Body of pancreas (tissue), 4 donors: ENCODE measurements around the gene MFAP5. TPM values are rescaled to one million over a fixed set of nuclear protein-coding genes. Genes with fewer than 3 reads are reported as not detected.

Source experiments
- ATAC-seq: fragments of 150-250 bp; one replicate; pipeline ENCODE4 v1.9.1; 2016
- DNase-seq, 4 donors: peaks; one replicate each; pipeline ENCODE4 v3.0.0-alpha.2; 2019
- H3K27ac ChIP-seq, 4 donors: fragments of 200-600 bp; sonication (generic); 1 replicate in 3 of 4; 2 replicates in 1 of 4; pipeline versions ENCODE4 v1.5.1 to v1.6.1; 2016 to 2019; ENCODE audit warnings: mild to moderate bottlenecking in 1 of 4, mixed read lengths in 1 of 4, moderate library complexity in 1 of 4
- H3K27me3 ChIP-seq, 2 donors: fragments of 200-600 bp; sonication (generic); one replicate each; pipeline ENCODE4 v1.6.0; 2016; ENCODE audit warnings: mild to moderate bottlenecking in 1 of 2
- H3K36me3 ChIP-seq, 2 donors: fragments of 200-600 bp; sonication (generic); replicated peaks in 1 of 2; 2 replicates each; pipeline ENCODE4 v1.5.1; 2016; ENCODE audit warnings: low read depth in 2 of 2; ENCODE audit not compliant: insufficient read depth in 1 of 2
- H3K4me1 ChIP-seq: fragments of 200-600 bp; sonication (generic); one replicate; pipeline ENCODE4 v1.6.0; 2016
- H3K4me3 ChIP-seq, 2 donors: fragments of 200-600 bp; sonication (generic); 1 replicate in 1 of 2; 2 replicates in 1 of 2; pipeline ENCODE4 v1.5.1; 2016 to 2019
- H3K9me3 ChIP-seq, 3 donors: fragments of 200-600 bp; sonication (generic); 1 replicate in 2 of 3; 2 replicates in 1 of 3; pipeline ENCODE4 v1.5.1; 2016
- POLR2A ChIP-seq, 3 donors: fragments of 450-650 bp; IDR thresholded peaks; one replicate each; pipeline ENCODE4 v1.6.1; 2016; ENCODE audit warnings: antibody characterized with exemption in 3 of 3, mild to moderate bottlenecking in 2 of 3
- WGBS, 2 donors: methylation state at CpG; one replicate each; pipeline ENCODE4 v1.1.5; 2017; 5-methylcytosine and 5-hydroxymethylcytosine counted together
- intact Hi-C: fragments of 100-400 bp; cut with DNase I; formaldehyde crosslinking; loops from one replicate; pipeline ENCODE4 v1.15.1; 2023
- total RNA-seq, 2 donors: library from RNA; depleted of rRNA; stranded (reverse); fragments of >200 nt; gene quantifications; one replicate each; pipeline ENCODE4 v1.1.0, GENCODE V29; 2016
- TF ChIP-seq, protein P1 (sequence below), 7 experiments: fragments of 450-650 bp in 4 of 7; fragments of 200-600 bp in 3 of 7; sonication (generic) in 3 of 7; IDR thresholded peaks; one replicate each; pipeline ENCODE4 v1.5.1; 2016 to 2019; ENCODE audit warnings: antibody characterized with exemption in 7 of 7

The MFAP5 gene
- total RNA-seq, 2 donors from 2014 or later: 17.9 to 33.0 TPM

DNA sequence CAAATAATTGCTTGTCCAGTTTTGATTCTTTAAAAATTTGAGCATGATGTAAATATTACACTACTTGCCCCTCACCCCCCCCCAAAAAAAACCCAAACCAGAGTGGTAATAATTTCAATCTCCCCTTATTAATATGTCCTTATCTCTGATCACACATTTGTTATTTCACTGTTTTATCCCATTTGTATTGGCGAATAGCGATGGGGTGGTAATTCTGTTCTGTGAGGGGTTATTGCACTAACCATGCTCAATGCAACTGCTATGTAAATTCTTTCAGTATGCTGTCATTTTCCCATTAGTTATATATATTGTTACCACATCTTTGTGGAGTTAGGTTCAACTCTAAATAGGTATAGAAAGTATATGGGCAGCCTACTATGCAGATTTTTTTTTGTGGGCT, 36.3 kb upstream of the MFAP5 start:
- Histone ChIP-seq H3K27ac (peak overlapping the region in 1 of 4 donors; percentile 52), H3K27me3 (no peaks in the 10 kb centered on the region), H3K9me3 (no peaks in the 10 kb centered on the region), H3K4me3 (peak overlapping the region in 1 of 2 donors; percentile 99), H3K36me3 (no peaks in the 10 kb centered on the region), H3K4me1 (peaks cover 20% of the 10 kb centered on the region)
- no peak for TF ChIP-seq POLR2A (IDR thresholded peaks at IDR 0.05)
- TF ChIP-seq, protein P1, sequence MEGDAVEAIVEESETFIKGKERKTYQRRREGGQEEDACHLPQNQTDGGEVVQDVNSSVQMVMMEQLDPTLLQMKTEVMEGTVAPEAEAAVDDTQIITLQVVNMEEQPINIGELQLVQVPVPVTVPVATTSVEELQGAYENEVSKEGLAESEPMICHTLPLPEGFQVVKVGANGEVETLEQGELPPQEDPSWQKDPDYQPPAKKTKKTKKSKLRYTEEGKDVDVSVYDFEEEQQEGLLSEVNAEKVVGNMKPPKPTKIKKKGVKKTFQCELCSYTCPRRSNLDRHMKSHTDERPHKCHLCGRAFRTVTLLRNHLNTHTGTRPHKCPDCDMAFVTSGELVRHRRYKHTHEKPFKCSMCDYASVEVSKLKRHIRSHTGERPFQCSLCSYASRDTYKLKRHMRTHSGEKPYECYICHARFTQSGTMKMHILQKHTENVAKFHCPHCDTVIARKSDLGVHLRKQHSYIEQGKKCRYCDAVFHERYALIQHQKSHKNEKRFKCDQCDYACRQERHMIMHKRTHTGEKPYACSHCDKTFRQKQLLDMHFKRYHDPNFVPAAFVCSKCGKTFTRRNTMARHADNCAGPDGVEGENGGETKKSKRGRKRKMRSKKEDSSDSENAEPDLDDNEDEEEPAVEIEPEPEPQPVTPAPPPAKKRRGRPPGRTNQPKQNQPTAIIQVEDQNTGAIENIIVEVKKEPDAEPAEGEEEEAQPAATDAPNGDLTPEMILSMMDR (IDR thresholded peaks at IDR 0.05): no peak
- no peak for ATAC-seq
- WGBS, 2 donors: 17 to 21% methylated on average over 2 of the region's 2 CpGs
- intact Hi-C loops: no loop called here
- DNase-seq: no peak

DNA sequence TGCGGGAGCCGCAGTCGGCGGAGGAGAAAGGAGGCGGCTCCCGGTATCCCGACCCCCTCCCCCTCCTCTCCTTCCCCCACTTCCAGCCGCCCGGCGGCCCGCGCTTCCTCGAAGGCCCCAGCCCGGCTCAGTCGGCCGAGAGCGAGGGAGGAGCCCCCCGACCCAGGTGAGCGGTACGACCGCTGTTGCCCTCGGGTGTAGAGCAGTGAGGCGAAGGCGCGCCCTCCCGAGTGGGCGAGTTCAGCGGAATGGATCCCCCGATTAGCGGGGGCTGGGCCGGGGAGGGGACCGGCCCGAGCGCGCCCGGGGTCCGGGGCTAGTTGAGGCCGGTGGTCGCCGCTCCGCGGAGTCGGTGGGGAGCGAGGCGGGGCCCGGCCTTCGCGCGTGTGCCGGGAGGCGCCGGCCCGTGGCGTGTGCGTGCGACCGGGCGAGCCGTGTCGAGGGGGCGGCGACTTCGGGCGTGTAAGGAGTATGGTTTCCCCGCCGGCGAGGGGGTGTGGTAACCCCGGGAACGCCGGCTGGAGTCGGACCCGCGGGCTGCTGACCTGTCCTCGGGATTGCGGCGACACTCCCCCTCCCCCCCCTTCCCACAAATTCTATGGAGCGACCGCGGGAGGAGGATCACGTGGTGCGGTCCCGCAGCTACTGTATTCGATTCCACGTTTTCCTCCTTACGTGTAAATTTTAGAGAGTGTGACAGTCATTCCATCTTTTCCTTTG, 35.7 kb upstream of the MFAP5 start:
- intact Hi-C loops: no loop called here
- Histone ChIP-seq H3K4me3 (peak overlapping the region; percentile 48 to 99), H3K4me1 (peaks cover 20% of the 10 kb centered on the region), H3K36me3 (no peaks in the 10 kb centered on the region), H3K27ac (peak overlapping the region; percentile 52 to 89 (median 66)), H3K27me3 (no peaks in the 10 kb centered on the region), H3K9me3 (no peaks in the 10 kb centered on the region)
- TF ChIP-seq, protein P1 (IDR thresholded peaks at IDR 0.05): no peak
- TF ChIP-seq POLR2A (IDR thresholded peaks at IDR 0.05): peak in 1 of 3 donors; percentile 19
- 0 to 2% methylated on average over 10 to 52 of the region's 85 CpGs for WGBS, 2 donors
- peak; percentile 43 to 69 (median 47) for DNase-seq
- peak; percentile 63 for ATAC-seq

DNA sequence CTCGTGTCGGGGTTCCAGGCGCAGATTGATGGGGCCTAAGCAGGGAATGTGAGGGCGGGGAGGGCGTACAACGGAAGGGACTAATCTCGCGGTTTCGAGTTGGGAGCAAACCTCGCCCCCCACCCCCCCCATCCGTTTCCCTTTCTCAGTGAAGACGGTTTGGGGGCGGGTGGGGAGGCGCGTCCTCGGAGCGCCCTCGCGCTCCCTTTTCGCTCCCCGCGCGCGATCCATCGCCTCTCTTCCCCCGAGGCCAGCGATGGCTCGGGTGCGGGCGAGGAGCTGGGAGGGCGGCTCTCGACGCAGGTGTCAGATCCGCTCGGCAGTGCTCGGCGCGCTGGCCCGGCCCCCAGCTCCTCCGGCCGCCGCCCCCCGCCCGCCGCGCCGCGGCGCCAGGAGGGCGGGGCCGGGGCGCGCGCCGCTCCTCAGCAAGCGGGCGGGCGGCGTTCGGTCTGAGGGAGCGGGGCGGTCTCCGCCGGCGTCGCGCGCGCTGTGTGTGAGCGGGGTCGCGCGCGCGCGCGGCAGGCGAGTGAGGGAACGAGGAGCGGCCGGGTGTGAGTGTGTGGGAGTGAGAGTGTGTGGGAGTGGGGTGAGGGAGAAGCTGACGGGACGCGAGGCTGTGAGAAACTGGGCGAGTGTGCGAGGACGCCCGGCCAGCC, 35.0 kb upstream of the MFAP5 start, which contains the start of gene RIMKLB:
Gene RIMKLB (plus strand): TSS at position 516 of the 656 bp plus-strand sequence. CDS start 15,876 bp downstream, outside the sequence.
- intact Hi-C loops: no loop called here

DNA sequence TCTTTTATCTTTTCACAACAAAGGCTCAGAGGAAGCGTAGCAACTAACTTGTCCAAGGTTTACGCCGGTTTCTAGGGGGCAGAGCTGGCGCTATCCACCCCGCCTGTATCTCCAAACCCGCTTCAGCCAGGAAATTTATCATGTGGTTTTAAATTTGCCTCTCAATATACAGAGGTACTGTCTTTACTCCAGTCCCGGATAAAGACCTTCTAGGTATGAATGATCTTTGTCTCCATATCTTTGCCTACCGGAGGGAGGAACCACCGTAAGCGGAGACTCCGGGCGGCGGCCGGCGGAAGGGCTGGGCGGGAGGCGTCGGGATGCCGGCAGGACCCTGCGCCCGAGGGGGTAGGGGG, 34.5 kb upstream of the MFAP5 start:
- peak in 2 of 4 donors; percentile 17 to 41 for DNase-seq
- 0 to 1% methylated on average over 15 to 21 of the region's 21 CpGs for WGBS, 2 donors
- H3K4me3 ChIP-seq: peak overlapping the region; percentile 9 to 45
- H3K36me3 ChIP-seq: no peaks in the 10 kb centered on the region
- H3K27ac ChIP-seq: peak overlapping the region; percentile 27 to 89 (median 66)
- TF ChIP-seq POLR2A (IDR thresholded peaks at IDR 0.05): no peak
- TF ChIP-seq, protein P1 (IDR thresholded peaks at IDR 0.05): peak in 1 of 7 experiments; percentile 4
- H3K4me1 ChIP-seq: peaks cover 15% of the 10 kb centered on the region
- no peaks in the 10 kb centered on the region for H3K9me3 ChIP-seq
- ATAC-seq: peak; percentile 21
- intact Hi-C loops: no loop called here
- H3K27me3 ChIP-seq: no peaks in the 10 kb centered on the region

More for the DNA sequence above, 35.0 kb upstream of the MFAP5 start, which contains the start of gene RIMKLB:
- H3K9me3 ChIP-seq: no peaks in the 10 kb centered on the region
- ATAC-seq (peak; percentile 89), DNase-seq (peak; percentile 69 to 83 (median 73))
- H3K27me3 ChIP-seq: no peaks in the 10 kb centered on the region
- H3K36me3 ChIP-seq: no peaks in the 10 kb centered on the region
- H3K4me3 ChIP-seq: peak within 1 kb of the TSS; percentile 48 to 99
- WGBS, 2 donors: 0 to 1% methylated on average over 21 to 80 of the region's 88 CpGs
- TF ChIP-seq POLR2A (IDR thresholded peaks at IDR 0.05): peak; percentile 35 to 77 (median 73)
- TF ChIP-seq, protein P1 (IDR thresholded peaks at IDR 0.05): peak in 1 of 7 experiments; percentile 2
- H3K27ac ChIP-seq: peak within 1 kb of the TSS; percentile 52 to 89 (median 66)
- peaks cover 19% of the 10 kb centered on the region for H3K4me1 ChIP-seq
